ENCODE measurements around the gene CSH2. TPM values are rescaled to one million over a fixed set of nuclear protein-coding genes. Genes with fewer than 3 reads are reported as not detected.

The CSH2 gene
- total and polyA plus RNA-seq, 5 experiments from 2014 or later: not detected

DNA sequence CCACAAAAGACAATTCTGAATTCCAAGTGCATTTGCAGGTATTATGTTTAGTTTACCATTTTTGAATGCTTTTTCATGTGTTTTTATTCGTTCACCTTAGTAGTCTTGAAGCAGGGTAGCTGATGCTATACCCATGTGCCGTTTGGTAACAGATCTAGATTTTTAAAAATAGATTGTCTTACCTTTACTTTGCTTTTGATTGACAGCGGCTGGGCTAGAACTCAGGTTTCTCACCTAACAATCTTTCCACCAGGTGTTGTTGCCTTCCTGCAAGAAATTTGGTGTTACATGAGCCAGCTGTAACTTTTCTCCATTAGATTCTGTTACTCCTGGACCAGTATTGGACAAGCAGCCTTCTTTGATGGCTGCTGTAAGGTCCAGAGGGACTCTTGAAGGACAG, 44.5 kb downstream of the CSH2 start:
- Mint-ChIP-seq H3K27me3 (no peaks in the 10 kb centered on the region), H3K4me3 (peak overlapping the region; percentile 25 to 99 (median 94)), H3K9me3 (no peaks in the 10 kb centered on the region), H3K4me1 (peaks cover 39 to 84% (median 79%) of the 10 kb centered on the region in 4 donors), H3K36me3 (peaks cover 4 to 72% (median 30%) of the 10 kb centered on the region in 3 donors), H3K27ac (peak overlapping the region in 7 of 10 donors; percentile 39 to 98 (median 73))
- no peak for ATAC-seq
- POLR2A ChIA-PET: interaction anchor here (1.0 to 10.4 kb wide), 6 partner anchors 11 to 131 kb away, joined by 4 to 177 read pairs (median 22); partner anchors contain the start of genes CCDC47, DDX42, LIMD2 and SMARCD2
- no peak for DNase-seq

DNA sequence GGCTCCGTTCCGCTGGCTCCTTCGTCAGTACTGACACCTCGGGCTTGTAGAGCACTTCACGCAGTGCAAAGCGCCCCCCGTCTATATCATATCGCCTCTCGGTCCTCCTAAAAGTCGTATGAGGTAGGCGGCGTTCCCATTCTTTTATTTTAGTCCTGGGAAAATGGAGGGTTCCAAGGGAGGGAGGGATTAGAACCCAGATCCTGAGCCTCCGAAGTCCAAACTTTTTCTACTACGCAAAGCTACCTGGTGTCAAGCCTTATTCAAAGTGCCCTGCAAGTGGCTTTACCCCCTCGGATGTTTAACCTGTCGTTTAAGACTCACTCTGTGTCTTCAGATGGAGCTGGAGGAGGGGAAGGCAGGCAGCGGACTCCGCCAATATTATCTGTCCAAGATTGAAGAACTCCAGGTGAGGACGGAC, 45.7 kb downstream of the CSH2 start:
- Mint-ChIP-seq H3K27ac (peak overlapping the region; percentile 97 to 100 (median 99)), H3K27me3 (no peaks in the 10 kb centered on the region), H3K4me3 (peak overlapping the region; percentile 92 to 100 (median 98)), H3K4me1 (peaks cover 42 to 87% (median 81%) of the 10 kb centered on the region in 4 donors), H3K36me3 (peaks cover 9 to 73% (median 30%) of the 10 kb centered on the region in 3 donors), H3K9me3 (no peaks in the 10 kb centered on the region)
- POLR2A ChIA-PET: interaction anchor here (0.6 to 10.4 kb wide), 8 partner anchors 11 to 130 kb away, joined by 3 to 177 read pairs (median 8); partner anchors contain the start of genes CCDC47, DDX42, LIMD2 and SMARCD2
- no peak for ATAC-seq
- DNase-seq: no peak

DNA sequence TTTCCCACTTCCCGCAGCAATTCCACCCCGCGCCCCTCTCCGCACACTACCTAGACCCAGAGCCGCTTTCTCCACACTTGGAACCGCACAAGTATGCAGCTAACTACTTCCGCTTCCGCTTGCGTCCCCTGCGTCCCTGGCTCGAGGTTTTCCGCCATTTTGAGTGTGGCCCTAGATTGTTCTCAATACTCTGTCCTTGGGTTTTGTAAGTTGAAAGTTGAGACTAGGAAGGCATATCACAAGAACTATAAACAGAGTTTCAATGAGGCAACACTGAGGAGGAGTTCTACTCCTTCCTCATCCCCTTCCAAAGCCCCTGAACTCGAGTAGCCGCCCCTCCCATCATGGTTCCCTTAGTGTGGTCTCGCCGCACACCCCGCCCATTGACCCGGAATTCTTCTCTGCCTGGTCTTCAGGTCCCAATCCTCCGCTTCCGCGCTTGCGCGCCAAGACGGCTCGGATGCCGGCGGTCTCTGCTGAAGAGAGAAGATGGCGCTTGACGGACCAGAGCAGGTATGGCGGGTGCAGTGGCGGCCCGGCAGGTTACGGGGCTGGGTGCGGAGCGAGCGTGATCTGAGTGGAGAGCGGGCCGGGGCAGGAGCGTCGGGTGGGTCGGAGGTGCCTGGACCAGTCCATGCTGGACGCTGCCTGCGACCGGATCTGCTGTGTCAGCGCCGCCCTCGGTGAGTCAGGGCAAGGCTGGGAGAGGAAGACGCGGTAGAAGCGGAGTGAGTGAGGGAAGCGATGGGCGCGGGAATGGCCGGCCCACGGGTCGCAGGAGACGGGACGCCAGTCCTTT, 46.3 kb downstream of the CSH2 start, which contains the start of the genes FTSJ3 and PSMC5:
FTSJ3 (minus strand) TSS at position 662 of the 799 bp plus-strand sequence. CDS start 761 bp downstream, outside the sequence.
PSMC5 (plus strand) TSS at position 430 of the 799 bp plus-strand sequence; CDS start at position 490, 60 bp downstream.
- H3K9me3 Mint-ChIP-seq: no peaks in the 10 kb centered on the region
- peaks cover 40 to 83% (median 81%) of the 10 kb centered on the region in 4 donors for H3K4me1 Mint-ChIP-seq
- H3K4me3 Mint-ChIP-seq: peak within 1 kb of the TSS; percentile 92 to 100 (median 98)
- ATAC-seq (peak; percentile 91 to 93), DNase-seq (peak; percentile 90 to 98 (median 94))
- no peaks in the 10 kb centered on the region for H3K27me3 Mint-ChIP-seq
- peak within 1 kb of the TSS; percentile 97 to 100 (median 99) for H3K27ac Mint-ChIP-seq
- peaks cover 9 to 73% (median 25%) of the 10 kb centered on the region in 3 donors for H3K36me3 Mint-ChIP-seq
- POLR2A ChIA-PET: interaction anchor here (0.9 to 10.4 kb wide), 11 partner anchors 13 to 318 kb away, joined by 3 to 177 read pairs (median 4); partner anchors contain the start of genes CCDC47, DDX42, LIMD2 and SMARCD2

DNA sequence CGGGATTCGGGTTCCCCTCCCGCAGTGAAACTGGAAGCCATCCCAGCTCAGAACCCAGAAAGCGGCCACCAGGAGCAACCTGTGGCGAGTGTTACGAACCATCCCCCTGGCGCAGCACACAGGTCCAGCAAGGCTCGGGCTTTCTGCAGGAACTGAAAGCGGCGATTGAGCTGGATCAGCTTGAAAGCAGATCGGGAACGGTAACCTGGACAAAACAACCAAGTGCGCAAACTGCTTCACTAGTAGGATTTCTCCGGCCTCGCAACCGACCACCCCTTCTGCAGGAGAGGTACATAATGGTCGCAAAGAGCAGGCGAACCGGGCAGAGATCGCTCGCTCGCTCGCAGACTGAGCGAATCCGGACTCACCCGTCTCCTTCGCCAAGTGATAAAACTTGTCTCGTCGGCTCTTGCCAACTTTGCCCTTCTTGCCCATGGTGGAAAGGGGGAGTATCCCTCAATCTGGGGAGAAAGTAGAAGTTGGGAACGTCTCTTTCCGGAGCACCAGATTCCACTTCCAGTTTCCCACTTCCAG, 46.9 kb downstream of the CSH2 start:
- Mint-ChIP-seq H3K27ac (peak overlapping the region; percentile 97 to 100 (median 99)), H3K4me3 (peak overlapping the region; percentile 92 to 100 (median 98)), H3K9me3 (no peaks in the 10 kb centered on the region), H3K4me1 (peaks cover 39 to 81% (median 79%) of the 10 kb centered on the region in 4 donors), H3K27me3 (no peaks in the 10 kb centered on the region), H3K36me3 (peaks cover 9 to 73% (median 25%) of the 10 kb centered on the region in 3 donors)
- DNase-seq (peak in 1 of 10 donors; percentile 22), ATAC-seq (peak; percentile 12 to 14)
- POLR2A ChIA-PET: interaction anchor here (1.0 to 10.4 kb wide), 9 partner anchors 13 to 319 kb away, joined by 3 to 177 read pairs (median 4); partner anchors contain the start of genes CCDC47, DDX42, LIMD2 and SMARCD2

DNA sequence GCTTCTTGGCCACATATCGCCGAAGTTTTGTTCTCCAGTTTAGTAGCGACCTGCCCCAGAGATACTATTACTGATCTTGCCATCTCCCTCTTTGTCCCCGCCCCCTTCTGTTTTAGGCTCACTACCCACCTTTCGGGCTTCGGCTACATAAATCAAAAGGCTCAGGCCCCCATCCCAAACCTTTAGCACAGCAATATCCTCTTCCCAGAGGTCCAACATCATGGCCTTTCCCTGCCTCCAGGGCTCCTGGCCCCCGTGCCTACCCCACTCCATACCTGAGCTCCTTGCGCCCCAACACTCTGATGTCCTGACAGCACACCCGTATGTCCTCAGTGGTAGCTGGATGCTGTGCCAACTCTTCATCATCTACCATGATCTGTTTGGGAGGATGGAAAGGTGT, 49.1 kb downstream of the CSH2 start:
- ATAC-seq: no peak
- no peaks in the 10 kb centered on the region for H3K27me3 Mint-ChIP-seq
- DNase-seq: no peak
- H3K36me3 Mint-ChIP-seq: peaks cover 9 to 73% (median 13%) of the 10 kb centered on the region in 3 donors
- H3K9me3 Mint-ChIP-seq: no peaks in the 10 kb centered on the region
- peaks cover 31 to 65% (median 62%) of the 10 kb centered on the region in 4 donors for H3K4me1 Mint-ChIP-seq
- peak overlapping the region in 4 of 10 donors; percentile 0 to 68 (median 32) for H3K4me3 Mint-ChIP-seq
- peak overlapping the region in 8 of 10 donors; percentile 24 to 98 (median 75) for H3K27ac Mint-ChIP-seq
- POLR2A ChIA-PET: interaction anchor here (1.0 to 10.3 kb wide), 3 partner anchors 9 to 127 kb away, joined by 4 to 146 read pairs (median 6); partner anchors contain the start of gene LIMD2

DNA sequence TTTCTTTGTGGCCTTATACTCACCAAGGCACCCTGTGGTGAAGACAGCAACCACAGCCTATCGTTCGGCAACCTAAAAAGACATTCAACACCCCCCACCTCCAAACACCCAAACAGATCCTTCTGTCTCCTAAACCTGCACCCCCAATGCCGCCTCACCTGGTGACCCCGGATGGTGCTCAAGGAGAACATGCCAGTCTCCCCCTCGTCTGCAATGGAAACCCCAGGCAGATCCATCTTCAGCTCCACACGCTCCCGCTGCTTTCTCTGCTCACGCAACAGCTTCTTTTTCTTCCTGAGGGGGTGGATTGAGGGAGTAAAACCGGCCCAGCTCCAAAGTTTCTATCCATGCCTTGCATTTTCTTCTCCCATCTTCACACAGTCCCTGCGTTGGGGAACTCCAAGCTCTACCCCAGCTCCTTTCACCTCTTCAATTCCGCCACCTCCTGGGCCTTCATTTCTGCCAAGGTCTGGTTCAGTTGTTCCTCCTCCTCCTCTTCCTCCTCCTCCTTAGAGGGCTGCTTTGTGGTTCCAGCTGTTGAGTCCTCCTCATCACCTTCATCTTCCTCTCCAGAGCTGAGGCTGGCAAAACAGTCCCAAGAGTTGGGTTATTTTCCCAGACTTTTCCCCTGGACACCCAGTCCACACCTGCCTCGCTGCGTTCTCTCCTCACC, 49.7 kb downstream of the CSH2 start:
- Mint-ChIP-seq H3K4me1 (peaks cover 31 to 59% (median 56%) of the 10 kb centered on the region in 4 donors), H3K9me3 (no peaks in the 10 kb centered on the region), H3K36me3 (peaks cover 9 to 74% (median 16%) of the 10 kb centered on the region in 3 donors), H3K27ac (peak overlapping the region; percentile 6 to 98 (median 74)), H3K27me3 (no peaks in the 10 kb centered on the region), H3K4me3 (peak overlapping the region in 4 of 10 donors; percentile 14 to 68 (median 34))
- POLR2A ChIA-PET: interaction anchor here (0.6 to 10.3 kb wide), 5 partner anchors 10 to 202 kb away, joined by 3 to 146 read pairs (median 6); partner anchors contain the start of genes LIMD2 and MAP3K3
- ATAC-seq: no peak
- no peak for DNase-seq

DNA sequence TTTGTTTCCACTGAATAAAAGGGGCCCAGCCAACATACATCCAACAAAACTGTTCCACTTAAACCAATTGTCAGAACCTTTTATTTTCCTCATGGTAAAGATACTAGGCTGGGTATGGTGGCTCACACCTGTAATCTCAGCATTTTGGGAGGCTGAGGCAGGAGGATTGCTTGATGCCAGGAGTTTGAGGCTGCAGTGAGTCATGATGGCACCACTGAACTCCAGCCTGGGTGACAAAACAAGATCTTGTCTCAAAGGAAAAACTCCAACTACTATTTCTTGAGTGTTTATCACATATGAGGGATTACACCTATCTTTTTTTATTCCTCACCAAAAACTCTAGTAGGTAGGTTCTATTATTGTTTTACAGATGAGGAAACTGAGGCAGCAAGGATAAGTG, 50.9 kb downstream of the CSH2 start:
- H3K4me1 Mint-ChIP-seq: peaks cover 27 to 53% (median 51%) of the 10 kb centered on the region in 4 donors
- ATAC-seq: no peak
- POLR2A ChIA-PET: no interaction called here

More for the DNA sequence above, 50.9 kb downstream of the CSH2 start:
- peaks cover 9 to 87% (median 22%) of the 10 kb centered on the region in 3 donors for H3K36me3 Mint-ChIP-seq
- no peaks in the 10 kb centered on the region for H3K27me3 Mint-ChIP-seq
- H3K27ac Mint-ChIP-seq: peak overlapping the region in 7 of 10 donors; percentile 28 to 82 (median 64)
- H3K9me3 Mint-ChIP-seq: no peaks in the 10 kb centered on the region
- DNase-seq: no peak
- no peak overlapping the region for H3K4me3 Mint-ChIP-seq

Other genes starting within 250 kb of the CSH2 start
- 100 to 1,000 TPM; 936 to 980 TPM for gene LIMD2, start 173.6 kb downstream of the CSH2 start, total RNA-seq
- gene LIMD2, start 173.6 kb downstream of the CSH2 start, polyA plus RNA-seq: 100 to 1,000 TPM; 390 to 700 (median 632) TPM
- 10 to 100 TPM; 57.0 to 57.1 TPM for gene STRADA, start 131.9 kb downstream of the CSH2 start, total RNA-seq
- gene STRADA, start 131.9 kb downstream of the CSH2 start, polyA plus RNA-seq: 10 to 100 TPM; 17.8 to 24.5 (median 23.6) TPM
- 10 to 100 TPM; 29.5 to 34.9 TPM for gene CCDC47, start 100.1 kb downstream of the CSH2 start, total RNA-seq
- 10 to 100 TPM; 21.8 to 34.8 (median 26.0) TPM for gene CCDC47, start 100.1 kb downstream of the CSH2 start, polyA plus RNA-seq
- gene DDX42, start 99.5 kb downstream of the CSH2 start, total RNA-seq: 100 to 1,000 TPM; 169 to 175 TPM
- 10 to 100 TPM in 2 of 3 donors, 1 to 10 TPM in 1; 8.9 to 18.5 (median 13.2) TPM for gene DDX42, start 99.5 kb downstream of the CSH2 start, polyA plus RNA-seq
- gene PSMC5, start 46.2 kb downstream of the CSH2 start, total RNA-seq: 100 to 1,000 TPM; 139 to 143 TPM
- 100 to 1,000 TPM; 173 to 214 (median 191) TPM for gene PSMC5, start 46.2 kb downstream of the CSH2 start, polyA plus RNA-seq
- 10 to 100 TPM; 71.9 to 75.7 TPM for gene FTSJ3, start 46.0 kb downstream of the CSH2 start, total RNA-seq
- gene FTSJ3, start 46.0 kb downstream of the CSH2 start, polyA plus RNA-seq: 10 to 100 TPM; 16.8 to 43.1 (median 24.0) TPM
- 100 to 1,000 TPM; 105 to 110 TPM for gene SMARCD2, start 31.0 kb downstream of the CSH2 start, total RNA-seq
- 100 to 1,000 TPM in 1 of 3 donors, 10 to 100 TPM in 2; 65.9 to 112 (median 91.5) TPM for gene SMARCD2, start 31.0 kb downstream of the CSH2 start, polyA plus RNA-seq
- not detected for gene GH2, start 8.3 kb upstream of the CSH2 start, total RNA-seq
- not detected for gene GH2, start 8.3 kb upstream of the CSH2 start, polyA plus RNA-seq
- not detected for gene CSH1, start 22.9 kb upstream of the CSH2 start, total RNA-seq
- gene CSH1, start 22.9 kb upstream of the CSH2 start, polyA plus RNA-seq: not detected
- not detected for gene CSHL1, start 37.6 kb upstream of the CSH2 start, total RNA-seq
- not detected for gene CSHL1, start 37.6 kb upstream of the CSH2 start, polyA plus RNA-seq
- not detected for gene GH1, start 45.2 kb upstream of the CSH2 start, total RNA-seq
- gene GH1, start 45.2 kb upstream of the CSH2 start, polyA plus RNA-seq: not detected
- 10 to 100 TPM; 40.0 to 42.8 TPM for gene CD79B, start 58.7 kb upstream of the CSH2 start, total RNA-seq
- 10 to 100 TPM; 14.5 to 21.9 (median 21.3) TPM for gene CD79B, start 58.7 kb upstream of the CSH2 start, polyA plus RNA-seq
- gene SCN4A, start 99.2 kb upstream of the CSH2 start, total RNA-seq: under 1 TPM; 0.05 to 0.22 TPM
- not detected for gene SCN4A, start 99.2 kb upstream of the CSH2 start, polyA plus RNA-seq
- gene PRR29, start 124.7 kb upstream of the CSH2 start, total RNA-seq: under 1 TPM in 1 of 2 experiments, not detected in 1; 0.30 TPM
- gene PRR29, start 124.7 kb upstream of the CSH2 start, polyA plus RNA-seq: 1 to 10 TPM; 3.4 to 4.6 (median 3.7) TPM
- 10 to 100 TPM; 89.2 to 89.3 TPM for gene ICAM2, start 147.0 kb upstream of the CSH2 start, total RNA-seq
- 100 to 1,000 TPM; 218 to 306 (median 289) TPM for gene ICAM2, start 147.0 kb upstream of the CSH2 start, polyA plus RNA-seq

All from naive thymus-derived CD8-positive, alpha-beta T cell (primary cell).